A549 (cell line): Measurements from ENCODE around the gene DDX54. TPM values are rescaled to one million over a fixed set of nuclear protein-coding genes. Genes with fewer than 3 reads are reported as not detected.
A peak's percentile ranks its signal among the peaks of the same experiment; 100 is the strongest.

Source experiments
- ATAC-seq, 2 experiments: fragments of 200-7000 bp in 1 of 2; fragments of >200 bp in 1 of 2; cut with Nextera tagmentation in 1 of 2; cut with Tn5 transposase in 1 of 2; 3 replicates each; pipeline versions ENCODE4 v1.8.0 to v1.9.1; 2018 to 2020; ENCODE audit warnings: mild to moderate bottlenecking in 1 of 2, moderate library complexity in 1 of 2
- CTCF ChIA-PET: fragments of 300-600 bp; sonication (Branson Sonifier 250); formaldehyde crosslinking; extraction: SDS; loops from one replicate; lab custom pipeline; 2021; ENCODE audit warnings: antibody characterized with exemption, inconsistent platforms; lab: Yijun Ruan, JAX
- POLR2A ChIA-PET: fragments of 350-600 bp; formaldehyde crosslinking; extraction: SDS; loops from one replicate; lab custom pipeline; 2021; ENCODE audit warnings: antibody characterized with exemption, inconsistent platforms; lab: Yijun Ruan, JAX
- DNase-seq, 2 experiments: peaks; one replicate each; pipeline versions ENCODE4 v3.0.0 to v3.0.0-alpha.2; 2011 to 2016; ENCODE audit warnings: low read depth in 1 of 2, low spot score in 1 of 2
- FAIRE-seq: peaks from 2 replicates; lab custom pipeline; 2011; peaks lifted over from hg19 to GRCh38; lab: Jason Lieb, UNC
- H3K27ac ChIP-seq, 2 experiments: fragments of >200 bp; sonication (Bioruptor Twin); formaldehyde crosslinking; 3 replicates each; pipeline ENCODE4 v1.5.1; 2016 to 2017
- H3K4me1 ChIP-seq: fragments of >200 bp; sonication (Bioruptor Twin); formaldehyde crosslinking; 3 replicates; pipeline ENCODE4 v1.6.1; 2016
- H3K4me2 ChIP-seq: fragments of >200 bp; sonication (Bioruptor Twin); formaldehyde crosslinking; 3 replicates; pipeline ENCODE4 v1.6.1; 2016
- H3K4me3 ChIP-seq: fragments of >200 bp; sonication (Bioruptor Twin); formaldehyde crosslinking; 3 replicates; pipeline ENCODE4 v1.5.1; 2016
- H3K9me3 ChIP-seq: fragments of >200 bp; sonication (Bioruptor Twin); formaldehyde crosslinking; 3 replicates; pipeline ENCODE4 v1.6.1; 2016
- CEBPB ChIP-seq, 2 experiments: fragments of >200 bp in 1 of 2; sonication (Bioruptor Twin) in 1 of 2; formaldehyde crosslinking in 1 of 2; IDR thresholded peaks; 2 replicates each; pipeline ENCODE4 v1.6.1; 2012 to 2016
- EP300 ChIP-seq, 2 experiments: fragments of >200 bp; sonication (Bioruptor Twin); formaldehyde crosslinking; IDR thresholded peaks; 2 replicates in 1 of 2; 3 replicates in 1 of 2; pipeline ENCODE4 v1.6.1; 2016 to 2017
- FOSB ChIP-seq: fragments of 250-450 bp; sonication (Bioruptor Pico); IDR thresholded peaks from 2 replicates; pipeline ENCODE4 v1.5.0; 2020; ENCODE audit warnings: mild to moderate bottlenecking, moderate library complexity
- FOSL2 ChIP-seq, 2 experiments: fragments of 450-650 bp in 1 of 2; fragments of >200 bp in 1 of 2; sonication (Bioruptor Twin) in 1 of 2; formaldehyde crosslinking; IDR thresholded peaks; 2 replicates each; pipeline versions ENCODE4 v1.5.0 to v1.6.1; 2016 to 2020; ENCODE audit warnings: mild to moderate bottlenecking in 1 of 2, moderate library complexity in 1 of 2
- FOXS1 ChIP-seq: fragments of 250-450 bp; sonication (Bioruptor Pico); IDR thresholded peaks from 2 replicates; pipeline ENCODE4 v1.5.0; 2020; ENCODE audit warnings: mild to moderate bottlenecking, moderate library complexity
- GATA3 ChIP-seq: IDR thresholded peaks from 2 replicates; pipeline ENCODE4 v1.6.1; 2012; ENCODE audit warnings: borderline replicate concordance
- HEYL ChIP-seq: fragments of 250-450 bp; sonication (Bioruptor Pico); IDR thresholded peaks from 2 replicates; pipeline ENCODE4 v1.8.0; 2021; ENCODE audit warnings: mild to moderate bottlenecking, moderate library complexity
- HOXB13 ChIP-seq: fragments of 250-450 bp; sonication (Bioruptor Pico); IDR thresholded peaks from 2 replicates; pipeline ENCODE4 v1.5.0; 2020; ENCODE audit warnings: low read depth, mild to moderate bottlenecking, moderate library complexity
- HOXB5 ChIP-seq: fragments of 250-450 bp; sonication (Bioruptor Pico); IDR thresholded peaks from 2 replicates; pipeline ENCODE4 v1.5.0; 2020; ENCODE audit warnings: mild to moderate bottlenecking, moderate library complexity
- JUN ChIP-seq, 2 experiments: fragments of >200 bp; sonication (Bioruptor Twin); formaldehyde crosslinking; IDR thresholded peaks; 2 replicates in 1 of 2; 3 replicates in 1 of 2; pipeline ENCODE4 v1.6.1; 2016 to 2017
- JUNB ChIP-seq: fragments of >200 bp; sonication (Bioruptor Twin); formaldehyde crosslinking; IDR thresholded peaks from 2 replicates; pipeline ENCODE4 v1.6.1; 2016
- MAFK ChIP-seq: fragments of 450-650 bp; IDR thresholded peaks from 2 replicates; pipeline ENCODE4 v1.6.1; 2014; ENCODE audit not compliant: partially characterized antibody
- MAZ ChIP-seq: fragments of 150-350 bp; IDR thresholded peaks from 2 replicates; pipeline ENCODE4 v1.6.1; 2014; ENCODE audit warnings: antibody characterized with exemption, low read depth, low read length, borderline replicate concordance
- PBX3 ChIP-seq: IDR thresholded peaks from 2 replicates; pipeline ENCODE4 v1.6.1; 2012
- SREBF2 ChIP-seq: fragments of 450-650 bp; IDR thresholded peaks from 2 replicates; pipeline ENCODE4 v1.6.1; 2014; ENCODE audit warnings: mild to moderate bottlenecking, moderate library complexity
- ZFP36 ChIP-seq: fragments of 450-650 bp; IDR thresholded peaks from 2 replicates; pipeline ENCODE4 v1.6.1; 2014; ENCODE audit warnings: borderline replicate concordance; ENCODE audit not compliant: partially characterized antibody
- WGBS: methylation state at CpG from one replicate; pipeline ENCODE4 v1.1.6; 2017; ENCODE audit errors: missing lambda C conversion rate; 5-methylcytosine and 5-hydroxymethylcytosine counted together
- polyA plus RNA-seq, 4 experiments: library from polyadenylated mRNA; depleted of rRNA in 3 of 4; stranded (reverse); fragments of >200 nt; fragmentation: RNase III in 1 of 4; extraction: RNeasy Plus Mini Kit Qiagen cat#74134 plus additional on column Dnase treatment in 1 of 4; gene quantifications; 2 replicates in 3 of 4; 3 replicates in 1 of 4; pipeline ENCODE4 v1.2.3, GENCODE V29; 2011 to 2017
- TF ChIP-seq, protein P1 (sequence below): fragments of >200 bp; sonication (Bioruptor Twin); formaldehyde crosslinking; IDR thresholded peaks from 3 replicates; pipeline ENCODE4 v1.5.1; 2016
- TF ChIP-seq, protein P2 (sequence below): fragments of >200 bp; sonication (Bioruptor Twin); formaldehyde crosslinking; IDR thresholded peaks from 3 replicates; pipeline ENCODE4 v1.6.1; 2016
- TF ChIP-seq, protein P3 (sequence below): fragments of >200 bp; sonication (Bioruptor Twin); formaldehyde crosslinking; IDR thresholded peaks from 2 replicates; pipeline ENCODE4 v1.6.1; 2016
- TF ChIP-seq, protein P4 (sequence below): IDR thresholded peaks from 2 replicates; pipeline ENCODE4 v1.6.1; 2012
- TF ChIP-seq, protein P5 (sequence below): fragments of 150-350 bp; IDR thresholded peaks from 2 replicates; pipeline ENCODE4 v1.6.1; 2014; ENCODE audit warnings: low read depth, mild to moderate bottlenecking, low read length
- TF ChIP-seq, protein P6 (sequence below): fragments of 450-650 bp; IDR thresholded peaks from 2 replicates; pipeline ENCODE4 v1.6.1; 2014; ENCODE audit warnings: antibody characterized with exemption

DDX54 gene
- polyA plus RNA-seq, 2 of the 4 experiments (the other 2 are of a cell fraction): 62.4 to 64.5 TPM

DNA sequence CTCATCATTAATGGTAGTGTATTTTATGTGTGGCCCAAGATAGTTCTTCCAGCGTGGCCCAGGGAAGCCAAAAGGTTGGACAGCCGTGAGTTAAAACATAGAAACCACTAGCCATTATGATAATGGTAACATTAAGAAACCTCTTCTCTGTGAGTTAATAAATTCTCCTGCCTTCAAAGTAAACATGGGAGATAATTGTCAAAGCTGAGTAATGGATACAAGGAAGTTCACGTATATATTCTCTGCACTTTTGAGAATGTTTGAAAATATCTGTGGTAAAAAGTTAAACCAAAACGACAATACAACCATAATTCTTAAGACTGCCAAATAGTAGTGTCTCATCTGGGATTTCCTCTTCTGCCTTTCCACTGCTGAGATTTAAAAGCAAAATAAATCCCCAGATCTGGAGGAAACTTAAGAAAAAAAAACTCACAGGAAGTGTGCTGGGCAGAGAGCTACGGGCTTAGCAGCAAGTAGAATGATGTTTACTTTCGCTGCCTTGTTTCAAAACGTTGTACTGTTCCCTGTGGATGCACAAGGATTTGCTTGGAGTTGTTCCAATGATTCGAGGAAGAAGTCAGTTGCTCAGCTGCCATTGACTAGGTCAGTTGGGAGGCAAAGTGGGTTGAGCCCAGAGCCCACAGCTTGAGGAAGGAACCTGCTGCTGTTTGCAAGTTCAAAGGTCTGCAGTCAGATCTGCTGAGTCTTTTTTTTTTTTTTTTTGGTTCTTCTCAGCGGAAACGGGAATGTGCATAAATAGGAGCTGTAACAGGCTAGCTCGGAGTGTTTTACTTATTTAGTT lies 37.7 kb upstream of the DDX54 start:
- CTCF ChIA-PET: interaction anchor here (0.6 to 5.3 kb wide), 9 partner anchors 8 to 174 kb away, joined by 3 to 35 read pairs (median 5); no protein-coding TSS in a partner anchor
- peak; percentile 25; a peak in 5 of 6 replicates for ATAC-seq
- DNase-seq: peak; percentile 74 to 94

More for the DNA sequence above, 37.7 kb upstream of the DDX54 start:
- peak overlapping the region; percentile 96 for H3K4me2 ChIP-seq
- H3K27ac ChIP-seq: peak overlapping the region; percentile 80 to 93
- H3K9me3 ChIP-seq: no peaks in the 10 kb centered on the region
- POLR2A ChIA-PET: interaction anchor here (0.6 to 2.2 kb wide), 12 partner anchors 7 to 112 kb away, joined by 3 to 10 read pairs (median 4); partner anchors contain the start of genes RITA1 and SLC8B1
- FAIRE-seq: no peak
- WGBS: 2% methylated on average over 11 of the region's 11 CpGs
- peak overlapping the region; percentile 65 for H3K4me3 ChIP-seq
- peaks cover 20% of the 10 kb centered on the region for H3K4me1 ChIP-seq
- no peak for TF ChIP-seq JUNB
- no peak for TF ChIP-seq HEYL (CRISPR knock-in tag)
- no peak for TF ChIP-seq FOXS1 (CRISPR knock-in tag)
- TF ChIP-seq HOXB5: 0 out of 2 replicates have a peak, but pooled peaks have one; percentile 54
- TF ChIP-seq, protein P1, sequence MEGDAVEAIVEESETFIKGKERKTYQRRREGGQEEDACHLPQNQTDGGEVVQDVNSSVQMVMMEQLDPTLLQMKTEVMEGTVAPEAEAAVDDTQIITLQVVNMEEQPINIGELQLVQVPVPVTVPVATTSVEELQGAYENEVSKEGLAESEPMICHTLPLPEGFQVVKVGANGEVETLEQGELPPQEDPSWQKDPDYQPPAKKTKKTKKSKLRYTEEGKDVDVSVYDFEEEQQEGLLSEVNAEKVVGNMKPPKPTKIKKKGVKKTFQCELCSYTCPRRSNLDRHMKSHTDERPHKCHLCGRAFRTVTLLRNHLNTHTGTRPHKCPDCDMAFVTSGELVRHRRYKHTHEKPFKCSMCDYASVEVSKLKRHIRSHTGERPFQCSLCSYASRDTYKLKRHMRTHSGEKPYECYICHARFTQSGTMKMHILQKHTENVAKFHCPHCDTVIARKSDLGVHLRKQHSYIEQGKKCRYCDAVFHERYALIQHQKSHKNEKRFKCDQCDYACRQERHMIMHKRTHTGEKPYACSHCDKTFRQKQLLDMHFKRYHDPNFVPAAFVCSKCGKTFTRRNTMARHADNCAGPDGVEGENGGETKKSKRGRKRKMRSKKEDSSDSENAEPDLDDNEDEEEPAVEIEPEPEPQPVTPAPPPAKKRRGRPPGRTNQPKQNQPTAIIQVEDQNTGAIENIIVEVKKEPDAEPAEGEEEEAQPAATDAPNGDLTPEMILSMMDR: no peak
- no peak for TF ChIP-seq SREBF2
- no peak for TF ChIP-seq MAZ
- TF ChIP-seq, protein P2, sequence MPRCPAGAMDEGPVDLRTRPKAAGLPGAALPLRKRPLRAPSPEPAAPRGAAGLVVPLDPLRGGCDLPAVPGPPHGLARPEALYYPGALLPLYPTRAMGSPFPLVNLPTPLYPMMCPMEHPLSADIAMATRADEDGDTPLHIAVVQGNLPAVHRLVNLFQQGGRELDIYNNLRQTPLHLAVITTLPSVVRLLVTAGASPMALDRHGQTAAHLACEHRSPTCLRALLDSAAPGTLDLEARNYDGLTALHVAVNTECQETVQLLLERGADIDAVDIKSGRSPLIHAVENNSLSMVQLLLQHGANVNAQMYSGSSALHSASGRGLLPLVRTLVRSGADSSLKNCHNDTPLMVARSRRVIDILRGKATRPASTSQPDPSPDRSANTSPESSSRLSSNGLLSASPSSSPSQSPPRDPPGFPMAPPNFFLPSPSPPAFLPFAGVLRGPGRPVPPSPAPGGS: no peak
- no peak for TF ChIP-seq FOSB (CRISPR knock-in tag)
- no peak for TF ChIP-seq GATA3
- TF ChIP-seq PBX3: no peak
- TF ChIP-seq, protein P3, sequence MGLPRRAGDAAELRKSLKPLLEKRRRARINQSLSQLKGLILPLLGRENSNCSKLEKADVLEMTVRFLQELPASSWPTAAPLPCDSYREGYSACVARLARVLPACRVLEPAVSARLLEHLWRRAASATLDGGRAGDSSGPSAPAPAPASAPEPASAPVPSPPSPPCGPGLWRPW: no peak
- TF ChIP-seq, protein P4, sequence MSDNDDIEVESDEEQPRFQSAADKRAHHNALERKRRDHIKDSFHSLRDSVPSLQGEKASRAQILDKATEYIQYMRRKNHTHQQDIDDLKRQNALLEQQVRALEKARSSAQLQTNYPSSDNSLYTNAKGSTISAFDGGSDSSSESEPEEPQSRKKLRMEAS: peak; percentile 68
- no peak for TF ChIP-seq EP300 (IDR thresholded peaks at IDR 0.05)
- TF ChIP-seq CEBPB (IDR thresholded peaks at IDR 0.05): peak in 1 of 2 experiments; percentile 20; a peak in 1 of 4 replicates
- TF ChIP-seq MAFK: peak; percentile 73
- TF ChIP-seq, protein P5, sequence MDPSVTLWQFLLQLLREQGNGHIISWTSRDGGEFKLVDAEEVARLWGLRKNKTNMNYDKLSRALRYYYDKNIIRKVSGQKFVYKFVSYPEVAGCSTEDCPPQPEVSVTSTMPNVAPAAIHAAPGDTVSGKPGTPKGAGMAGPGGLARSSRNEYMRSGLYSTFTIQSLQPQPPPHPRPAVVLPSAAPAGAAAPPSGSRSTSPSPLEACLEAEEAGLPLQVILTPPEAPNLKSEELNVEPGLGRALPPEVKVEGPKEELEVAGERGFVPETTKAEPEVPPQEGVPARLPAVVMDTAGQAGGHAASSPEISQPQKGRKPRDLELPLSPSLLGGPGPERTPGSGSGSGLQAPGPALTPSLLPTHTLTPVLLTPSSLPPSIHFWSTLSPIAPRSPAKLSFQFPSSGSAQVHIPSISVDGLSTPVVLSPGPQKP: no peak
- TF ChIP-seq HOXB13: no peak
- no peak for TF ChIP-seq FOSL2 (IDR thresholded peaks at IDR 0.05)
- TF ChIP-seq FOSL2 (CRISPR knock-in tag; IDR thresholded peaks at IDR 0.05): 0 out of 2 replicates have a peak, but pooled peaks have one; percentile 3
- TF ChIP-seq ZFP36: no peak
- TF ChIP-seq JUN (IDR thresholded peaks at IDR 0.05): 0 out of 5 replicates have a peak, but pooled peaks of 1 of the 2 experiments have one; percentile 10
- TF ChIP-seq, protein P6, sequence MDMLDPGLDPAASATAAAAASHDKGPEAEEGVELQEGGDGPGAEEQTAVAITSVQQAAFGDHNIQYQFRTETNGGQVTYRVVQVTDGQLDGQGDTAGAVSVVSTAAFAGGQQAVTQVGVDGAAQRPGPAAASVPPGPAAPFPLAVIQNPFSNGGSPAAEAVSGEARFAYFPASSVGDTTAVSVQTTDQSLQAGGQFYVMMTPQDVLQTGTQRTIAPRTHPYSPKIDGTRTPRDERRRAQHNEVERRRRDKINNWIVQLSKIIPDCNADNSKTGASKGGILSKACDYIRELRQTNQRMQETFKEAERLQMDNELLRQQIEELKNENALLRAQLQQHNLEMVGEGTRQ: no peak
